Activated T-cell treated with anti-CD3 and anti-CD28 coated beads, Interleukin-2, amount 50 U/mL, for 72 hours (primary cell): ENCODE measurements around the gene AFF3. TPM values are rescaled to one million over a fixed set of nuclear protein-coding genes. Genes with fewer than 3 reads are reported as not detected.
"Not testable (repeated sequence)": the region's sequence is repeated elsewhere in the genome, so short reads cannot be mapped to it uniquely, and the experiment has no call there.

Experiments
- ATAC-seq, 2 donors: fragments of 150-1000 bp; cut with Tn5 transposase; replicated peaks in 1 of 2; 2 replicates each; pipeline ENCODE4 v1.10.0; 2021; ENCODE audit warnings: moderate library complexity in 2 of 2, mild to moderate bottlenecking in 1 of 2
- DNase-seq, 2 donors: peaks; one replicate each; pipeline ENCODE4 v3.0.0; 2021 to 2022; ENCODE audit warnings: mixed read lengths in 1 of 2
- H3K27ac Mint-ChIP-seq: one replicate; pipeline ENCODE4 v1.8.0; 2022; ENCODE audit warnings: mild to moderate bottlenecking, moderate library complexity, mixed read lengths
- H3K27me3 Mint-ChIP-seq: one replicate; pipeline ENCODE4 v1.8.0; 2022; ENCODE audit warnings: low read depth, mixed read lengths
- H3K36me3 Mint-ChIP-seq, 2 donors: one replicate each; pipeline ENCODE4 v1.8.0; 2022; ENCODE audit warnings: mixed read lengths in 2 of 2, mild to moderate bottlenecking in 1 of 2; ENCODE audit not compliant: insufficient read depth in 2 of 2
- H3K4me1 Mint-ChIP-seq: one replicate; pipeline ENCODE4 v1.8.0; 2022; ENCODE audit warnings: low read depth, mixed read lengths
- H3K4me3 Mint-ChIP-seq, 2 donors: one replicate each; pipeline ENCODE4 v1.8.0; 2022; ENCODE audit warnings: mild to moderate bottlenecking in 2 of 2, mixed read lengths in 2 of 2, moderate library complexity in 2 of 2
- H3K9me3 Mint-ChIP-seq, 2 donors: one replicate each; pipeline ENCODE4 v1.8.0; 2022; ENCODE audit warnings: mixed read lengths in 2 of 2
- total RNA-seq, 2 donors: library from RNA; stranded (reverse); gene quantifications; one replicate each; pipeline ENCODE4 v1.2.3, GENCODE V29; 2022

AFF3 gene
- total RNA-seq, 2 donors from 2014 or later, result 0.39 to 2.6 TPM

DNA sequence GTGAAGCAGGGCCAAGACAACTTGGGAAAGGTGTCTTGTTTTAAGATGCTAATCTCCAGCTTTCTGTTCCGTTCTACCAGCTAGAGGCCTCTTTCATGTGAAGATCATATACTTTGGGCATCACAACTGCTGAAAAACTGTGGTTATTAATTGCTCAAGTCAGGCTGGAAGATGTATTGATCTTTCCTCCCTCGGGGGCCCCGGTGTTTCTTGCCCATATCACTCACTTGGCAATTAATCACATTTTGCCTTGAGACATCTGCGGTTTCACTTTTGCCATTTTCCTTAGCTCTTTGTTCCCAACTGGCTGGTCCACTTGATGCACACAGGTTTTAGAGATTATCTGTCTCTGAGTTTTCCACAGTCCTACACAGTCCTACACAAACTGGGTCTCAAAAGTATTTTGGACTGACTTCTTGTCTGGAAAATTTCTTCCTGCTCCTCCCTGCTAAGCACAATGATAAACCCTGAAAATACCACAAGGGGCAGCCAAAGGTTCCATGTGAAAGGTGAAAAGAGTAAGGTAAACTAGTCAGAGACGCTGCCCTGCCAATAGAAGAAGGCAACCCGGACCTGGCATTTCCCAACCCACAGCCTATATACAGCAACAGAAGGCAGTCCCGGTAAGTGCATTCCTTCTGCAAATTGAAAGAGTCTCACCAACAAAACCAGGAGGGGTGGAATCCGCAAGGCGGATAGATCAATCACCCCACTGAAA lies 181.0 kb downstream of the AFF3 start:
- Mint-ChIP-seq H3K36me3 (no peaks in the 10 kb centered on the region), H3K4me3 (no peak overlapping the region), H3K27me3 (no peaks in the 10 kb centered on the region), H3K9me3 (no peaks in the 10 kb centered on the region), H3K4me1 (no peaks in the 10 kb centered on the region), H3K27ac (no peak overlapping the region)
- DNase-seq (no peak), ATAC-seq (no peak)

DNA sequence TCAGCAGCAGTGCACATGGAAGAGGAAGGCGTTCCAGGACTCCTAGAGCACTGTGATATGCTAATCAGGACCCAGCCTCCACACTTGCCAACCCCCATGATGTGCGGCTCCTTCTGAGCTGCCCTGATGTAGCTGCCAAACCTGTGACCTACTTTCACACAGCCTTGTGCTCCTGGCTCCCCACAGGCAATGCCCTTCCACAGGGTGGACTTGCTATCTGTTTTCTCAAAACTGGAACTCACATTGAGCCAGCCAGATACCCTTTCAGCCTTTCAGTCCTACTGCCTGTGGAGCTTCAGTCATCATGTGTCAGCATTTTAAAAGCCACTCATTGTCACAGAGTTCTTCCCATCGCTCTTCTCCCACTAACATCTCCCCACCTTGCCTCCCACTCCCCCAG lies 181.6 kb downstream of the AFF3 start:
- no peak for ATAC-seq
- peaks cover 0 to 1% of the 10 kb centered on the region in 2 donors for H3K36me3 Mint-ChIP-seq
- H3K9me3 Mint-ChIP-seq, result peaks cover 0 to 2% of the 10 kb centered on the region in 2 donors
- no peak for DNase-seq
- no peaks in the 10 kb centered on the region for H3K27me3 Mint-ChIP-seq
- no peak overlapping the region for H3K4me3 Mint-ChIP-seq
- H3K27ac Mint-ChIP-seq, result no peak overlapping the region
- no peaks in the 10 kb centered on the region for H3K4me1 Mint-ChIP-seq

DNA sequence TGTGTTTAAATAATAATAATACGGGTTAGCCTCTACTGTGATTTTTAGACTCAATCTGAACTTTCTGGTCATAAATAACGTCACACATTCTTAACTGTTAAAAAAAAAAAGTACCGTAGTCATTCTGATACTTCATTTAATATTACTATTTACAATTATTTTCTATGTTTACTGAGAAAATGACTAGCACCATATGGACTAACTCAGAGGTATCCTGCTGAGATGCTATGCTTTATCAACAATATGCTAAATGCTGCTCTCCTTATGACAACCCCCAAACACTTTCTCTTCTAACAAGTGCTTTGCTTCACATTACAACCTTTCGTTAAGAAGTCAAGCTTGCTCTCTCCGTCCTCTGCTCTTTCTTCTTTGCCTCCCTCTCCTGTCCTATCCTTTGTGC lies 182.1 kb downstream of the AFF3 start:
- H3K4me3 Mint-ChIP-seq, result no peak overlapping the region

DNA sequence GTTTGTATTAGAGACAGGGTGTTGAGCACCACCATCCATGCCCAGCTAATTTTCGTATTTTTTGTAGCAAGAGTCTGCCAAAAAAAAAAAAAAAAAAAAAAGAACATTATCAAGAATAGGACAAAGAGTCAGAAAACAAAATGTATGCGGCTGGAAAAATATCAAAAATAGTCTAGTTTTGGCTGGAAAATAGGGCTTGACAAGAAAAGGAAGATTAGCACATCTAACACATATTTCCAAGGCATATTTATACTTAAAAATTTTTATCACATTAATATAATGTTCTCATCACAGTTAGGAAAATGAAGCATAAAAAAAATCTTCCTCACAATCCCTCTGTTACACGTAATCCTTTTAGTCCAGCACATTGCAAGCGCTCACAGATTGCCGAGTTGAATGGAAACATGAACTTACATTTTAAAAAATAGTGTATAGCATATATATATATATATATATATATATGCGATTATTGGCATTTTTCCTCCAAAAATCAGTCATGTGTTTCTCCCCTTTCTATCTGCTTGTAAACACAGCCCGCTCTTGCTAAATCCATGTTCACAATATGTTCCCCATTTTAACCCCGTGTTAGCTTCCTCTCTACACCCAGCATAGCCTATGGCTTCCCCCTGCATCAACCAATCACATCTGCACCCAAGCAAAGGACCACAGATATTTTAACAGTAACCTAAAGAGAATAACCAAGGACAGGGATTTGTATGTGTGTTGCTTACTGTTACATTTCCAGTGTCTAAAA lies 183.0 kb downstream of the AFF3 start:
- H3K27me3 Mint-ChIP-seq, result no peaks in the 10 kb centered on the region

More for the DNA sequence above, 182.1 kb downstream of the AFF3 start:
- Mint-ChIP-seq H3K4me1 (no peaks in the 10 kb centered on the region), H3K9me3 (peaks cover 0 to 2% of the 10 kb centered on the region in 2 donors), H3K27me3 (no peaks in the 10 kb centered on the region), H3K36me3 (peaks cover 0 to 1% of the 10 kb centered on the region in 2 donors), H3K27ac (no peak overlapping the region)
- ATAC-seq, result no peak
- no peak for DNase-seq

DNA sequence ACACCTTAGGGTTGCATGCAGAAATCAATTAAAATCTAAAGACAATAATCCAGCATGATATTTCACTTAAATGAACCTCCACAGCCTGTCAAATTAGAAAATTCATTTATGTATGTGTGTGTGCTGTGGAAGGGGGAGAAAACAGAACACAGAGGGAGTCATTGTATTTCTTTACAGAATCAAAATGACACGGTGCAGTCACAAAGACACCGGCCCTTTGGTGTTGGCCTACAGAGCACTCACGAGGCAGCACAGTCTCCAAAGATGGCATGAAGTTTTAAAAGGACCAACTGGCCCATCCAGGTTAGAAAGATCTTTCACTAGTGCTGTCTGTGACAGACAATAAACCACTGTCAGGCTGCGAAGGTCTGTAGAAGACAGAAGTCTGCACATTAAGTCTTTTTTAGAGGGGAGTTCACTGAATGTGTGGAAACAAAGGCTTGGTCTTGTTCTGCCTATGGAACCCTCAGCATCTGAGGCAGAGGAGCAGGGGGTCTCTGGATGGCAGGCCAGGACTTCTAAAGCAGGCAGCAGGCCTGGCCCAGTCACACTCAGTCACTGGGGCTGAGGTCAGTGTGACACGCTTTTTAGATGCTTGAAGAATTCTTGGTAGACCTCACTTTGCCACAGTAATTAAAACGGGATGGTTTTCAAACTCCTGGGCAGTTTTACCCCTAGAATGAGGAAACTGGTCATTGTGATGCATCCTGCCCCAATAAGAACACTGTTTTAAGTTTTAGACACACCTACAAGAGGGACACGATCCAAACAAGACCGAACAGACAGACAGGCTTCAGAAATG lies 184.9 kb downstream of the AFF3 start:
- ATAC-seq, result no peak
- DNase-seq, result no peak
- H3K36me3 Mint-ChIP-seq, result peaks cover 0 to 1% of the 10 kb centered on the region in 2 donors
- H3K9me3 Mint-ChIP-seq, result peaks cover 0 to 2% of the 10 kb centered on the region in 2 donors
- H3K27me3 Mint-ChIP-seq, result no peaks in the 10 kb centered on the region
- no peak overlapping the region for H3K4me3 Mint-ChIP-seq
- H3K4me1 Mint-ChIP-seq, result no peaks in the 10 kb centered on the region
- H3K27ac Mint-ChIP-seq, result no peak overlapping the region

More for the DNA sequence above, 183.0 kb downstream of the AFF3 start:
- Mint-ChIP-seq H3K4me3 (no peak overlapping the region), H3K27ac (no peak overlapping the region), H3K36me3 (peaks cover 0 to 1% of the 10 kb centered on the region in 2 donors), H3K9me3 (peaks cover 0 to 2% of the 10 kb centered on the region in 2 donors), H3K4me1 (no peaks in the 10 kb centered on the region)
- no peak for DNase-seq
- no peak for ATAC-seq

DNA sequence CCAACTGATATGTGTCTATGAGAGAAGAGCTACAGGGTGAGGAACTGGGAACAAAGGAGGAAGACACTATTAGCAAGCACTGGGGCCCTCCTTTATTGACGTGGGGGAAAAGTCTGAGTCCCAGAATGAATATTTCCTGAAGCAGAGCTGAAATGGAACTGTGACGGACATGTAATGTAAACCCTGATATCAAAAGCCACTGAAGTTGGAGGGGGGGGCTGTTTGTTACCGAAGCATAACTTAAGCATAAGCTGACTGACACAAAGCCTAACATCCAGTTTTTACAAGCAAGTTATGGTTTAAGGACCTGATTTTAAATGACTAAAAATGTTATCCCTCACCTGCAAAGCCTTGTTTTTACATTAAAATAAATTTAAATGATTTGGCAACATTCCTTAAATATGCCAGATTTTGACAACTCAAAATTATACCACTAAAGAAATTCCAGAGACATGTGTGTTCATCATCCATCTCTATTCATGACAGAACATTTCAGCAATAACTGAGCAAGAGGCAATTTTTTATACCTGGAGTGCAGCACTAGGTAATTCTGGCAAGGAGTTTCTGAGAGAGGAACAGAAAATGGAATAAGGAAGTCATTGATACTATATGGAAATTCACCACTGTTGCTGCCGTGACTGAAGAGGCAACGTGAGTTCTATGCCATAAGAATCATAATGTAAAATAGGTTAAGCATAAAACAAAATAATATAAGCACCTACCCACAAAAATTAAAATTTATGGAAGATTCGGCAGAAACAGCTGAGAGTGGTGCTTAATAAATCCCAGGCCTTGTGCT lies 186.0 kb downstream of the AFF3 start:
- no peak for ATAC-seq
- no peaks in the 10 kb centered on the region for H3K4me1 Mint-ChIP-seq
- H3K9me3 Mint-ChIP-seq, result peaks cover 0 to 2% of the 10 kb centered on the region in 2 donors
- H3K4me3 Mint-ChIP-seq, result no peak overlapping the region
- no peak overlapping the region for H3K27ac Mint-ChIP-seq
- DNase-seq, result no peak
- no peaks in the 10 kb centered on the region for H3K27me3 Mint-ChIP-seq
- peaks cover 0 to 1% of the 10 kb centered on the region in 2 donors for H3K36me3 Mint-ChIP-seq

DNA sequence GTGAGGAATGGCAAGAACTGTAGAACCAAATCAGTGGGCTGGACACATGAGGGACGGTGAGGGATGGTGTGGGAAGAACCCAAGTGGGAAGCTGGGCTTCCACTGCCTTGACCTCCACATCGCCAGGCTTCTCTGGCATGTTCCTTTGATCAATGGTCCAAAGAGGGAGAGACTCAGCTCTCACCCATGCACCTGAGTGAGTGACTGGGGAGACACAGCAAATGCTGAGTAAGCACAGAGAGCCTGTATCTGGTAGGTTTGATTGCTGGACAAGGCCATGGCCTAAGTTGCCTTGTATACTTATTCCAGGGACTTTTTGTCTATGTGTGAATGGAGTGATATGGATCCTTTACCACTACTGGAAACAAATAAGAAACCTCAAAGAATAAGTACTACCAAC lies 188.6 kb downstream of the AFF3 start:
- no peak for ATAC-seq
- H3K9me3 Mint-ChIP-seq, result peaks cover 0 to 2% of the 10 kb centered on the region in 2 donors
- H3K4me1 Mint-ChIP-seq, result no peaks in the 10 kb centered on the region
- no peak overlapping the region for H3K27ac Mint-ChIP-seq
- DNase-seq, result no peak
- H3K4me3 Mint-ChIP-seq, result no peak overlapping the region
- peaks cover 0 to 1% of the 10 kb centered on the region in 2 donors for H3K36me3 Mint-ChIP-seq
- no peaks in the 10 kb centered on the region for H3K27me3 Mint-ChIP-seq

DNA sequence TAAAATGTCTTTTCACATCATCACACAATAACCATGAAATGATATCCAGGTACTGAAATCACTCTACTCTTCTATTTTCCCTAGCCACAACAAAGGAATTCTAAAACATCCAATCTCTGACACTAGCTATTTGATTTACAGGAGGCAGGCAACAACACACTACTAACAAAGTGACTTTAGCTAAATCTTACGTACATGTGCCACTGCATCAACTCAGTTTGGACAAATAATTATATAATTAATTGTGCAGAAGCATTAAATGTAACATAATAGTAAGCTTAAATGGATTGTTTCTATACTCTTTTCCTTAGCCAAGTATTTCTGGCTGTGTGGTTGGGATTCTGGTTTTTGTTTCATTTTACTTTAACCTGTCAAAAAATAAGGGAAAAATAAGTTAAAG lies 192.4 kb downstream of the AFF3 start:
- H3K27ac Mint-ChIP-seq, result no peak overlapping the region
- no peak overlapping the region for H3K4me3 Mint-ChIP-seq
- H3K4me1 Mint-ChIP-seq, result no peaks in the 10 kb centered on the region
- no peaks in the 10 kb centered on the region for H3K36me3 Mint-ChIP-seq
- DNase-seq (no peak), ATAC-seq (no peak)
- H3K9me3 Mint-ChIP-seq, result no peaks in the 10 kb centered on the region
- no peaks in the 10 kb centered on the region for H3K27me3 Mint-ChIP-seq

DNA sequence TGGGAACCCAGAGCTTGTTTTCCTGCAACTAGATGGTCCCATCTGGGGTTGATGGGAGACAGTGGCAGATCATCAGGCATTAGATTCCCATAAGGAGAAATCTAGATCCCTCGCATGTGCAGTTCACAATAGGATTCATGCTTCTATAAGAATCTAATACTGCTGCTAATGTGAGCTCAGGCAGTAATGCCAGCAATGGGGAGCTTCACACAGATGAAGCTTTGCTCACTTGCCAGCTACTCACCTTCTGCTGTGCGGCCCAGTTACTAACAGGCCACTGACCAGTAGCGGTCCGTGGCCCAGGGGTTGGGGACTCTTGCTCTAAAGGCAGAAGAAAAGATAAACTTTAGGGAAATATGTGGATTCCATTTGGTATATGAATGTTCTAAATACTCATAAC lies 192.9 kb downstream of the AFF3 start:
- no peaks in the 10 kb centered on the region for H3K4me1 Mint-ChIP-seq
- H3K36me3 Mint-ChIP-seq, result no peaks in the 10 kb centered on the region
- no peak overlapping the region for H3K27ac Mint-ChIP-seq
- no peaks in the 10 kb centered on the region for H3K27me3 Mint-ChIP-seq
- H3K9me3 Mint-ChIP-seq, result no peaks in the 10 kb centered on the region
- DNase-seq (no peak), ATAC-seq (no peak)
- H3K4me3 Mint-ChIP-seq, result no peak overlapping the region

DNA sequence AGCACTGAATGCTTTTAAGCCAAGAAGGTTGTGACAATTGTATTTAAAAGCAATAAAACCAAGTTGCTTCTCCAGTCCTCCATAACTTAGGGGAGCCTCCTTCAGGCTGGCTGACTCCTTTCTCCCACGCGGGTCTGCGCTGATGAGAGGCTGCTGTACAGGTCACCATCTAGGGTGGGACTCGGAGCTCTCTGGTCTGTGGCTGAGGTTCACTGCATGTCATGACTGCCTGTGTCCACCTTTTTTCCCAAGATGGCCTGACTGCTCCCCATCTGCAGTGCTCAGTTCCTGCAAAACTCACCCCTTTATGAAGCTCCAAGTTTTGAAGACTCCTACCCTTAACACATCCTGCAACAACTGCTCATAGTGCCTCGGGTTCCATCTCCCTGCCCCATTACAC lies 194.4 kb downstream of the AFF3 start:
- no peaks in the 10 kb centered on the region for H3K36me3 Mint-ChIP-seq
- DNase-seq (no peak), ATAC-seq (no peak)
- no peaks in the 10 kb centered on the region for H3K4me1 Mint-ChIP-seq
- no peak overlapping the region for H3K4me3 Mint-ChIP-seq
- H3K27me3 Mint-ChIP-seq, result no peaks in the 10 kb centered on the region
- no peaks in the 10 kb centered on the region for H3K9me3 Mint-ChIP-seq
- no peak overlapping the region for H3K27ac Mint-ChIP-seq

DNA sequence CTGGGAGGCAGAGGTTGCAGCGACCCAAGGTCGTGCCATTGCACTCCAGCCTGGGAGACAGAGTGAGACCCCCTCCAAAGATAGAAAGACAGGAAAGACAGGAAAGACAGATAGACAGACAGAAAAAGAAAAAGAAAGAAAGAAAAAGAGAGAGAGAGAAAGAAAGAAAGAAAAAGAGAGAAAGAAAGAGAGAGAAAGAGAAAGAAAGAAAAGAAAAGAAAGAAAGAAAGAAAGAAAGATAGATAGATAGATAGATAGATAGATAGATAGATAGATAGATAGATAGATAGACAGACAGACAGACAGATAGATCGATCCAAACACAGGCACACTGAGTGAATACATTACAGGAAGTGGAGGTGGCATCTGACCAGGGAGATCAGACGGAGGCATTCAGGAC lies 195.0 kb downstream of the AFF3 start:
- not testable (repeated sequence) for H3K27ac Mint-ChIP-seq, H3K27me3 Mint-ChIP-seq, H3K36me3 Mint-ChIP-seq, ATAC-seq, DNase-seq, H3K4me1 Mint-ChIP-seq, H3K4me3 Mint-ChIP-seq, H3K9me3 Mint-ChIP-seq

DNA sequence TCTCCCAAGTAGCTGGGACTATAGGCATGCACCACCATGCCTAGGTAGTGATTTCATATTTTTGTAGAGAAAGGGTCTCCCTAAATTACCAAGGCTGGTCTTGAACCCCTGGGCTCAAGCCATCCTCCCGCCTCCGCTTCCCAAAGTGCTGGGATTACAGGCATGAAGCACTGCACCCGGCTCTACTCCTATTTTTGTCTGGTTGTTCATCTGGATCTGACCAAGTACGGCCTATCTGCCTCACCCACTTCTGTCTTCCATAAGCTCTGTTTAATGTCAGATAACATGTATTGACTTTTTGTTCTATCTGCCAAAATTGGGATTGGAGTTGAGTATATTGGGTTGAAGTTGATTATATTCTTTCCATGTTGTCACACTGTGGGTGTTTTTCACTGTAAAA lies 198.4 kb downstream of the AFF3 start:
- Mint-ChIP-seq H3K27me3 (no peaks in the 10 kb centered on the region), H3K4me1 (no peaks in the 10 kb centered on the region), H3K27ac (no peak overlapping the region), H3K4me3 (no peak overlapping the region), H3K36me3 (no peaks in the 10 kb centered on the region), H3K9me3 (no peaks in the 10 kb centered on the region)
- DNase-seq, result no peak
- no peak for ATAC-seq
